Natural killer cell (primary cell): Measurements from ENCODE around the gene IL37. TPM values are rescaled to one million over a fixed set of nuclear protein-coding genes. Genes with fewer than 3 reads are reported as not detected.

Experiments
- ATAC-seq, 3 donors: fragments of 150-1000 bp in 2 of 3; fragments of 200-7000 bp in 1 of 3; cut with Tn5 transposase; 1 replicate in 1 of 3; 2 replicates in 2 of 3; pipeline ENCODE4 v1.10.0; 2021; ENCODE audit warnings: mild to moderate bottlenecking in 2 of 3, moderate library complexity in 2 of 3
- DNase-seq, 2 donors: peaks; one replicate each; pipeline versions ENCODE4 v3.0.0 to v3.0.0-alpha.2; 2013 to 2021; ENCODE audit warnings: mixed read lengths in 1 of 2
- H3K27ac ChIP-seq: one replicate; pipeline ENCODE4 v1.5.1; 2013; ENCODE audit warnings: mild to moderate bottlenecking, low read length
- H3K27me3 ChIP-seq: one replicate; pipeline ENCODE4 v1.6.1; 2013; ENCODE audit warnings: low read length; ENCODE audit not compliant: control insufficient read depth, insufficient read depth
- H3K36me3 ChIP-seq: one replicate; pipeline ENCODE4 v1.6.1; 2013; ENCODE audit warnings: low read length; ENCODE audit not compliant: control insufficient read depth, insufficient read depth
- H3K4me1 ChIP-seq: one replicate; pipeline ENCODE4 v1.6.1; 2013; ENCODE audit warnings: low read length; ENCODE audit not compliant: control insufficient read depth, insufficient read depth
- H3K4me3 ChIP-seq: one replicate; pipeline ENCODE4 v1.5.1; 2013; ENCODE audit warnings: low read length
- H3K9me3 ChIP-seq: one replicate; pipeline ENCODE4 v1.6.1; 2013; ENCODE audit warnings: low read length; ENCODE audit not compliant: control insufficient read depth, insufficient read depth
- H3K27ac Mint-ChIP-seq, 2 donors: one replicate each; pipeline ENCODE4 v1.8.0; 2022; ENCODE audit warnings: mild to moderate bottlenecking in 2 of 2, mixed read lengths in 2 of 2, moderate library complexity in 1 of 2
- H3K27me3 Mint-ChIP-seq, 2 donors: one replicate each; pipeline ENCODE4 v1.8.0; 2022; ENCODE audit warnings: low read depth in 2 of 2, mixed read lengths in 2 of 2
- H3K36me3 Mint-ChIP-seq: one replicate; pipeline ENCODE4 v1.8.0; 2022; ENCODE audit warnings: mixed read lengths
- H3K4me1 Mint-ChIP-seq, 2 donors: one replicate each; pipeline ENCODE4 v1.8.0; 2022; ENCODE audit warnings: mixed read lengths in 2 of 2
- H3K4me3 Mint-ChIP-seq: one replicate; pipeline ENCODE4 v1.8.0; 2022; ENCODE audit warnings: mild to moderate bottlenecking, moderate library complexity, mixed read lengths
- H3K9me3 Mint-ChIP-seq, 2 donors: one replicate each; pipeline ENCODE4 v1.8.0; 2022; ENCODE audit warnings: mixed read lengths in 2 of 2
- CTCF ChIP-seq: fragments of 200-600 bp; IDR thresholded peaks from one replicate; pipeline ENCODE4 v1.8.0; 2022; ENCODE audit warnings: antibody characterized with exemption
- WGBS: methylation state at CpG from one replicate; pipeline ENCODE4 v1.1.7; 2013; ENCODE audit warnings: missing lambda C conversion rate; ENCODE audit not compliant: insufficient coverage; 5-methylcytosine and 5-hydroxymethylcytosine counted together
- intact Hi-C: fragments of 100-400 bp; cut with micrococcal nuclease; formaldehyde crosslinking; loops from one replicate; pipeline ENCODE4 v1.14.2; 2022
- total RNA-seq, 4 donors: library from RNA; stranded (reverse); fragments of 120-200 nt in 1 of 4; gene quantifications; one replicate each; pipeline versions ENCODE4 v1.2.3 to v1.2.4, GENCODE V29; 2013 to 2022

The IL37 gene
- total RNA-seq, 3 donors from 2014 or later (not counting 1 experiment from before 2014, with no cell fraction given), result not detected

DNA sequence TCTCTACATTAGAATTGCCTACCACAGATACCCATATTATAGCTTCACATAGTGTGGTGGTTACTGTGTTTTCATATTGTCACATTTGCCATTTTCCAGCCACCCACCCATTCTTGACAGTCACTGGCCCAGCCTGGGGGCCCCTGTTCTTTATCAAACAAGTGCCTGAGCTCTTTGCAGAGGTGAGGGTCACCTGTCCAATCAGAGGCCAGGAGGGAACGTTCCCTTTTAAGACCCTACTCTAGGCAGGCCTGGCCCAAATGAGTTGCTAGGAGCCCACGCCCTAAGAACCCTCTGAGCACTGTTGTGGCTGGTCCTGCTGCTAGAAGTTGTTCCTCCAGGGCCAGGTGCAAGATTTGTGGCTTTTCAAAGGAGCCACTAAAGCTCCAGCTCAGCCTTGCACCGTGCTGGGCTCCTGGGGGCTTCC, 5.2 kb downstream of the IL37 start:
- TF ChIP-seq CTCF, result no peak
- no peaks in the 10 kb centered on the region for H3K36me3 Mint-ChIP-seq
- H3K4me3 Mint-ChIP-seq, result no peak overlapping the region
- Histone ChIP-seq H3K4me1 (peaks cover 30% of the 10 kb centered on the region), H3K4me3 (no peak overlapping the region), H3K36me3 (no peaks in the 10 kb centered on the region), H3K27me3 (no peaks in the 10 kb centered on the region), H3K9me3 (no peaks in the 10 kb centered on the region), H3K27ac (peak overlapping the region; percentile 44)
- H3K9me3 Mint-ChIP-seq, result no peaks in the 10 kb centered on the region
- H3K27ac Mint-ChIP-seq, result peak overlapping the region; percentile 43 to 44
- H3K4me1 Mint-ChIP-seq, result peaks cover 0 to 10% of the 10 kb centered on the region in 2 donors
- DNase-seq, result peak in 1 of 2 donors; percentile 31
- intact Hi-C loops, result no loop called here
- 18% methylated on average over 3 of the region's 3 CpGs for WGBS
- ATAC-seq, result no peak
- H3K27me3 Mint-ChIP-seq, result peaks cover 0 to 3% of the 10 kb centered on the region in 2 donors

DNA sequence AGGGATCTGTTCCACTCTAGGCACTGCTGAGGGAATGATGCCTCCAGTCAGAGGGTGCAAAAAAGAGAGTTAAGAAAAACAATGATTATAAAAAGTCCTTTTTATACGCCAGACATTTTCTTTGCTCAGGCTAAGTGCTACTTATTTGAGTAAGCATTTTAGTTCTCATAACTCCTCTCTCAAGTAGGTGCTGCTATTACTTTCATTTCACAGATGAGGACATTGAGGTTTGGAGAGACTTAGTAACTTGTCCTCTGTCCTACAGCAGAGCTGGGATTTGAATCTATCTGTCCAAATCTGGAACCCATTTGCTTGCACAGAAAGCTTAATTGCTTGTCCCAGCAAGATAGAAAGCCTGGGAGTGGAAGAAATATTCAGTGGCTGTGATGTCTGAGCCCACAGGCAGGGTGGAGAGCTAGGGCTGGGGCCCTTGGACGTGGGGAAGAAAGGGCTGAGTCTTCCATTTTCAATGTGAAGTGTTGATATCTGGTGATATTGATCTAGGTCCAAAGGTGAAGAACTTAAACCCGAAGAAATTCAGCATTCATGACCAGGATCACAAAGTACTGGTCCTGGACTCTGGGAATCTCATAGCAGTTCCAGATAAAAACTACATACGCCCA, 5.8 kb downstream of the IL37 start:
- Histone ChIP-seq H3K36me3 (no peaks in the 10 kb centered on the region), H3K4me3 (no peak overlapping the region), H3K27me3 (no peaks in the 10 kb centered on the region), H3K9me3 (no peaks in the 10 kb centered on the region), H3K27ac (peak overlapping the region; percentile 44), H3K4me1 (peaks cover 30% of the 10 kb centered on the region)
- 77% methylated on average over 4 of the region's 4 CpGs for WGBS
- intact Hi-C loops, result no loop called here
- Mint-ChIP-seq H3K27ac (peak overlapping the region; percentile 43 to 44), H3K36me3 (no peaks in the 10 kb centered on the region), H3K9me3 (no peaks in the 10 kb centered on the region), H3K27me3 (peaks cover 0 to 3% of the 10 kb centered on the region in 2 donors), H3K4me1 (peaks cover 0 to 10% of the 10 kb centered on the region in 2 donors), H3K4me3 (no peak overlapping the region)
- TF ChIP-seq CTCF, result no peak
- ATAC-seq (no peak), DNase-seq (peak in 1 of 2 donors; percentile 7)

DNA sequence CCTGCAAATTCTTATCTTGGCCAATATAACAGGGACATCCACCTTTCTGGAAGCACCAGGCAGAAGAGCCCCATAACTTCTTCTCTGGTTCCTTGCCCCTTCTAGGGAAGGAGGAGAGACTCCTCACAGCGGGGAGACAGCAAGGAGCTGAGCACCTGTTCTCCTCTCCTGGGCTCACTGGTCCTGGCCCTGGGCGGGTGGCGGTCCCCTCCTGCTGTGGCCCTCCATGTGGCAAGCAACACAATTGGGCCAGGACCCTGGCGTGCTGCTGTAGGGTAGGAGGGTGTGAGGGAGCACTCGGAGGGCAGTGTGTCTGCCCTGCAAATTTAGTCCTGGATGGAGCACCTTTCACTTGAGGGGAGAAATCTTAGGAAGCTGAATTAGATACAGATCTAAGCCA, 6.9 kb downstream of the IL37 start:
- no peak overlapping the region for H3K4me3 Mint-ChIP-seq
- no peaks in the 10 kb centered on the region for H3K36me3 Mint-ChIP-seq
- H3K4me1 ChIP-seq, result peaks cover 30% of the 10 kb centered on the region
- H3K4me3 ChIP-seq, result no peak overlapping the region
- ATAC-seq (no peak), DNase-seq (no peak)
- H3K36me3 ChIP-seq, result no peaks in the 10 kb centered on the region
- intact Hi-C loops, result no loop called here
- no peak overlapping the region for H3K27ac ChIP-seq
- WGBS, result 92% methylated on average over 5 of the region's 5 CpGs
- TF ChIP-seq CTCF, result no peak
- no peaks in the 10 kb centered on the region for H3K27me3 Mint-ChIP-seq
- no peak overlapping the region for H3K27ac Mint-ChIP-seq
- H3K9me3 ChIP-seq, result no peaks in the 10 kb centered on the region
- H3K27me3 ChIP-seq, result no peaks in the 10 kb centered on the region
- H3K9me3 Mint-ChIP-seq, result no peaks in the 10 kb centered on the region
- H3K4me1 Mint-ChIP-seq, result peaks cover 0 to 10% of the 10 kb centered on the region in 2 donors

DNA sequence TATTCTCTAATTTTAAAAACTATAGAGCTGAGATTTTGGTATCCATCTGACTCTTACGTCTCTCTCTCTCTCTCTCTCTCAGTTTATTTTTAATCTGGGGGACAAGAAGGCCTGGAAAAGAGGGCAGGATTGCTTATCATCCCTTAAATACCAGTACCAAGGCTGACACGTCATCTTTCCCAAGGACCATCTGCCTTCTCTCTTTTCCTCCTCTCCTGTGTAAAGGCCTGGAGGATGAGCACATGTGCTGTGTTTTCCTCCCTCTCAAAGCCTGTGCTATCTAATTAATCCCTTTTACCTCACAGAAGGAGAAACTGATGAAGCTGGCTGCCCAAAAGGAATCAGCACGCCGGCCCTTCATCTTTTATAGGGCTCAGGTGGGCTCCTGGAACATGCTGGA, 7.3 kb downstream of the IL37 start:
- Mint-ChIP-seq H3K9me3 (no peaks in the 10 kb centered on the region), H3K4me1 (peaks cover 0 to 10% of the 10 kb centered on the region in 2 donors), H3K4me3 (no peak overlapping the region), H3K27me3 (no peaks in the 10 kb centered on the region), H3K27ac (no peak overlapping the region), H3K36me3 (no peaks in the 10 kb centered on the region)
- Histone ChIP-seq H3K27me3 (no peaks in the 10 kb centered on the region), H3K4me1 (peaks cover 30% of the 10 kb centered on the region), H3K4me3 (no peak overlapping the region), H3K27ac (no peak overlapping the region), H3K9me3 (no peaks in the 10 kb centered on the region), H3K36me3 (no peaks in the 10 kb centered on the region)
- 94% methylated on average over 4 of the region's 4 CpGs for WGBS
- TF ChIP-seq CTCF, result no peak
- DNase-seq (no peak), ATAC-seq (no peak)
- intact Hi-C loops, result no loop called here
